Measurements from ENCODE around the gene RICTOR. TPM values are rescaled to one million over a fixed set of nuclear protein-coding genes. Genes with fewer than 3 reads are reported as not detected.

RICTOR gene
- total RNA-seq, 4 donors from 2014 or later: 24.0 to 46.1 (median 31.9) TPM

DNA sequence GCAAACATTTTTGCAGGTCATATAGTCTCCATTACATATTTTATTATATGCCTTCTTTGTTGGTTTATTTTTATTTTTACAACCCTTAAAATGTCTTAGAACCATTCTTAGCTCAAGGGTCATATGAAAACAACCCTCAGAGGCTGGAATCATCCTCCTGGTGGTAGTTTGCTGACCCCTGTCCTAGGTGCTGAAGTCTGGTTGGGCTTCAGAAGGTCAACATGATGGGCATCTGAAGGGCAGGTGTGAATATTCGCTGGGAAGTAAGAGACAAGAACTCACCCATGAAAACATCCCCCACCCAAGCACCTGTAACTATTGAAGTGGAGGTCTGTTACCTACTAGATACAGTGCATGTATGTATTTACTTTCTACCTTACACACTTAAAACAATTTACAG lies 153.0 kb downstream of the RICTOR start:
- no peak overlapping the region for H3K4me3 ChIP-seq
- TF ChIP-seq, protein P1, sequence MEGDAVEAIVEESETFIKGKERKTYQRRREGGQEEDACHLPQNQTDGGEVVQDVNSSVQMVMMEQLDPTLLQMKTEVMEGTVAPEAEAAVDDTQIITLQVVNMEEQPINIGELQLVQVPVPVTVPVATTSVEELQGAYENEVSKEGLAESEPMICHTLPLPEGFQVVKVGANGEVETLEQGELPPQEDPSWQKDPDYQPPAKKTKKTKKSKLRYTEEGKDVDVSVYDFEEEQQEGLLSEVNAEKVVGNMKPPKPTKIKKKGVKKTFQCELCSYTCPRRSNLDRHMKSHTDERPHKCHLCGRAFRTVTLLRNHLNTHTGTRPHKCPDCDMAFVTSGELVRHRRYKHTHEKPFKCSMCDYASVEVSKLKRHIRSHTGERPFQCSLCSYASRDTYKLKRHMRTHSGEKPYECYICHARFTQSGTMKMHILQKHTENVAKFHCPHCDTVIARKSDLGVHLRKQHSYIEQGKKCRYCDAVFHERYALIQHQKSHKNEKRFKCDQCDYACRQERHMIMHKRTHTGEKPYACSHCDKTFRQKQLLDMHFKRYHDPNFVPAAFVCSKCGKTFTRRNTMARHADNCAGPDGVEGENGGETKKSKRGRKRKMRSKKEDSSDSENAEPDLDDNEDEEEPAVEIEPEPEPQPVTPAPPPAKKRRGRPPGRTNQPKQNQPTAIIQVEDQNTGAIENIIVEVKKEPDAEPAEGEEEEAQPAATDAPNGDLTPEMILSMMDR (IDR thresholded peaks at IDR 0.05): no peak
- TF ChIP-seq POLR2A (IDR thresholded peaks at IDR 0.05) (no peak), POLR2AphosphoS5 (IDR thresholded peaks at IDR 0.05) (no peak), EP300 (IDR thresholded peaks at IDR 0.05) (no peak)
- WGBS, 2 donors (ENCODE audit: low coverage in 1 of 2): 50 to 80% methylated on average over 1 of the region's 1 CpG
- ATAC-seq: no peak
- H3K9me3 ChIP-seq: no peaks in the 10 kb centered on the region
- H3K36me3 ChIP-seq: peaks cover 4 to 83% of the 10 kb centered on the region in 2 donors
- no peak overlapping the region for H3K27ac ChIP-seq
- peaks cover 0 to 28% (median 0%) of the 10 kb centered on the region in 3 donors for H3K4me1 ChIP-seq
- no peaks in the 10 kb centered on the region for H3K27me3 ChIP-seq

DNA sequence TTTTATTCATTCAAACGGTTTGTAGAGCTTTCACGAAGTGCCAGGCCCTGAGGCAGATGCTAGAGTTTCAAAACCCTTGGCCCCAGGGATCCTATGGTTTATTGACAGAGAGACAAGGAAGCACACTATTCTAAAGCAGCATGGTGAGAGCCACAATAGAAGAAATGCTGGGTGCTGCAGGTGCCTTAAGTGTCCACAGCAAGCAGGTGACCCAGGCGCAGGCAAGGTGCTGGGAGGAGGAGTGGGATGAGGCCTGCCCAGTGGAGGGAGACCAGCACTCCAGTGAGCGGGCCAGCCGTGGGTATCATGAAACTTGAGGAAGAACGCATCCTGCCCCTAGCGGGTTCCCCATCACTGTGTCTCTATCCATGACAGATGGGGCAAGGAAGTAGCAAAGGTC lies 157.4 kb downstream of the RICTOR start:
- 69 to 70% methylated on average over 4 to 5 of the region's 7 CpGs for WGBS, 2 donors (ENCODE audit: low coverage in 1 of 2)
- Histone ChIP-seq H3K4me3 (no peak overlapping the region), H3K27ac (no peak overlapping the region), H3K9me3 (no peaks in the 10 kb centered on the region), H3K36me3 (peaks cover 4 to 54% of the 10 kb centered on the region in 2 donors), H3K4me1 (no peaks in the 10 kb centered on the region), H3K27me3 (no peaks in the 10 kb centered on the region)
- TF ChIP-seq POLR2AphosphoS5 (IDR thresholded peaks at IDR 0.05): no peak
- no peak for TF ChIP-seq EP300 (IDR thresholded peaks at IDR 0.05)
- TF ChIP-seq, protein P1 (IDR thresholded peaks at IDR 0.05): no peak
- no peak for TF ChIP-seq POLR2A (IDR thresholded peaks at IDR 0.05)
- ATAC-seq: no peak

GRCh38 chr5:38913714-38914113 lies 160.5 kb downstream of the RICTOR start:
- no peak for ATAC-seq
- TF ChIP-seq, protein P1 (IDR thresholded peaks at IDR 0.05): no peak
- TF ChIP-seq EP300 (IDR thresholded peaks at IDR 0.05) (no peak), POLR2A (IDR thresholded peaks at IDR 0.05) (no peak), POLR2AphosphoS5 (IDR thresholded peaks at IDR 0.05) (no peak)
- Histone ChIP-seq H3K4me3 (no peak overlapping the region), H3K9me3 (no peaks in the 10 kb centered on the region), H3K27ac (no peak overlapping the region), H3K36me3 (peaks cover 0 to 30% of the 10 kb centered on the region in 2 donors), H3K4me1 (no peaks in the 10 kb centered on the region), H3K27me3 (no peaks in the 10 kb centered on the region)
- 58 to 65% methylated on average over 2 of the region's 2 CpGs for WGBS, 2 donors (ENCODE audit: low coverage in 1 of 2)

DNA sequence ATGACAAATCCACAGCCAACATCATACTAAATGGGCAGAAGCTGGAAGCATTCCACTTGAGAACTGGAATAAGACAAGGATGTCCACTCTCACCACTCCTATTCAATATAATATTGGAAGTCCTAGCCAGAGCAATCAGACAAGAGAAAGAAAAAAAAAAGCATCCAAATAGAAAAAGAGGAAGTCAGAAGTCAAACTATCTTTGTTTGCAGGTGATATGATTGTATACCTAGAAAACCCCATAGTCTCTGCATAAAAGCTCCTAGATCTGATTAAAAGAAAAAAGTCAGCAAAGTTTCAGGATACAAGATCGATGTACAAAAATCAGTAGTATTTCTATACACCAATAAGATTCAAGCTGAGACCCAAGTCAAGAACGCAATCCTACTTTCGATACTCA lies 162.3 kb downstream of the RICTOR start:
- Histone ChIP-seq H3K9me3 (no peaks in the 10 kb centered on the region), H3K4me3 (no peak overlapping the region), H3K36me3 (peaks cover 0 to 30% of the 10 kb centered on the region in 2 donors), H3K27me3 (no peaks in the 10 kb centered on the region), H3K4me1 (no peaks in the 10 kb centered on the region), H3K27ac (no peak overlapping the region)
- ATAC-seq: no peak
- WGBS, 2 donors (ENCODE audit: low coverage in 1 of 2): 96 to 100% methylated on average over 3 of the region's 3 CpGs
- TF ChIP-seq EP300 (IDR thresholded peaks at IDR 0.05) (no peak), POLR2AphosphoS5 (IDR thresholded peaks at IDR 0.05) (no peak), POLR2A (IDR thresholded peaks at IDR 0.05) (no peak)
- TF ChIP-seq, protein P1 (IDR thresholded peaks at IDR 0.05): no peak

DNA sequence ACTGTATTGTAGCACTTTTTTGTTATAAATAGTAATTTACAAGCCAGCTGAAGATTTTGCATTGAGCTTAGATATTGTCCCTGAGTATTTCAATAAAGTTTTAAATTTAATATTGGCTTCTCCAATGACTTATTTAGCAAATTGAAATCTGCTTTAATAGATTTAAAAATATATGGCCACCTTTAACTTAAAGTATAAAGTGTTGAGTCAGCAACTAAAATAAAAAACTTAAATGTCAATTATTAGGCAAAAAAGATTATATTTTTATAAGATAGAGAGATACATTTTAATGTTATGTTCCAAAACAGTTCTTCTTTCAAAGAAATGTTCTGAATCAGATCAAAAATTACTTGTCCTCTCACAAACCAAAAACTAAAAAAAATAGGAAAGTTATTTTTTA lies 167.7 kb downstream of the RICTOR start:
- Histone ChIP-seq H3K4me1 (no peaks in the 10 kb centered on the region), H3K36me3 (peaks cover 0 to 73% of the 10 kb centered on the region in 2 donors), H3K27ac (no peak overlapping the region), H3K9me3 (peaks cover 0 to 9% (median 0%) of the 10 kb centered on the region in 3 donors), H3K27me3 (no peaks in the 10 kb centered on the region), H3K4me3 (no peak overlapping the region)
- TF ChIP-seq, protein P1 (IDR thresholded peaks at IDR 0.05): no peak
- TF ChIP-seq POLR2AphosphoS5 (IDR thresholded peaks at IDR 0.05): no peak
- TF ChIP-seq EP300 (IDR thresholded peaks at IDR 0.05): no peak
- TF ChIP-seq POLR2A (IDR thresholded peaks at IDR 0.05): no peak
- ATAC-seq: no peak
